Glutamatergic neuron (in vitro differentiated cells): Measurements from ENCODE around the gene TEX19. TPM values are rescaled to one million over a fixed set of nuclear protein-coding genes. Genes with fewer than 3 reads are reported as not detected.
A peak's percentile ranks its signal among the peaks of the same experiment; 100 is the strongest.

Experiments used
- DNase-seq: peaks from one replicate; pipeline ENCODE4 v3.0.0; 2022
- H3K27ac Mint-ChIP-seq: one replicate; pipeline ENCODE4 v1.8.0; 2020; ENCODE audit warnings: mild to moderate bottlenecking, mixed read lengths, inconsistent platforms; ENCODE audit not compliant: unreplicated experiment
- H3K27me3 Mint-ChIP-seq: one replicate; pipeline ENCODE4 v1.8.0; 2020; ENCODE audit warnings: mild to moderate bottlenecking, moderate library complexity, mixed read lengths, inconsistent platforms; ENCODE audit not compliant: unreplicated experiment
- H3K36me3 Mint-ChIP-seq: one replicate; pipeline ENCODE4 v1.8.0; 2020; ENCODE audit warnings: mild to moderate bottlenecking, mixed read lengths, inconsistent platforms; ENCODE audit not compliant: unreplicated experiment
- H3K4me1 Mint-ChIP-seq: one replicate; pipeline ENCODE4 v1.8.0; 2020; ENCODE audit warnings: mild to moderate bottlenecking, low read depth, mixed read lengths, inconsistent platforms; ENCODE audit not compliant: unreplicated experiment
- H3K4me3 Mint-ChIP-seq: one replicate; pipeline ENCODE4 v1.8.0; 2020; ENCODE audit warnings: mild to moderate bottlenecking, mixed read lengths, inconsistent platforms; ENCODE audit not compliant: unreplicated experiment
- H3K9me3 Mint-ChIP-seq: one replicate; pipeline ENCODE4 v1.8.0; 2020; ENCODE audit warnings: mild to moderate bottlenecking, moderate library complexity, mixed read lengths, inconsistent platforms; ENCODE audit not compliant: unreplicated experiment
- CTCF ChIP-seq: fragments of 200-600 bp; sonication (generic); IDR thresholded peaks from one replicate; pipeline ENCODE4 v1.5.0; 2021; ENCODE audit not compliant: partially characterized antibody, unreplicated experiment
- total RNA-seq: library from RNA; stranded (reverse); fragmentation: NEBNext Ultra II Directional; extraction: Animal tissue kit (Norgen Biotek cat#: 25700); gene quantifications from one replicate; pipeline ENCODE4 v1.2.1, GENCODE V29; 2021; ENCODE audit not compliant: unreplicated experiment

Gene TEX19
- total RNA-seq, 1 donor from 2014 or later, result not detected

- H3K27me3 Mint-ChIP-seq, result peaks cover 5% of the 10 kb centered on the region
- H3K36me3 Mint-ChIP-seq, result peaks cover 4% of the 10 kb centered on the region
- no peak for DNase-seq
- TF ChIP-seq CTCF, result no peak
- H3K27ac Mint-ChIP-seq, result peak overlapping the region; percentile 97
- no peak overlapping the region for H3K4me3 Mint-ChIP-seq
- peaks cover 18% of the 10 kb centered on the region for H3K4me1 Mint-ChIP-seq
- peaks cover 8% of the 10 kb centered on the region for H3K9me3 Mint-ChIP-seq
Measured at GRCh38 chr17:82400206-82400605, 41.2 kb downstream of the TEX19 start.

GRCh38 chr17:82400830-82401229 is 41.8 kb downstream of the TEX19 start:
- no peak for TF ChIP-seq CTCF
- Mint-ChIP-seq H3K9me3 (peaks cover 8% of the 10 kb centered on the region), H3K4me3 (no peak overlapping the region), H3K27ac (no peak overlapping the region), H3K27me3 (peaks cover 5% of the 10 kb centered on the region), H3K4me1 (peaks cover 18% of the 10 kb centered on the region), H3K36me3 (peaks cover 4% of the 10 kb centered on the region)
- DNase-seq, result no peak

GRCh38 chr17:82402865-82403264 is 43.8 kb downstream of the TEX19 start:
- Mint-ChIP-seq H3K9me3 (peaks cover 6% of the 10 kb centered on the region), H3K4me1 (peaks cover 17% of the 10 kb centered on the region), H3K27ac (no peak overlapping the region), H3K4me3 (no peak overlapping the region), H3K36me3 (no peaks in the 10 kb centered on the region), H3K27me3 (peaks cover 5% of the 10 kb centered on the region)
- TF ChIP-seq CTCF, result no peak
- no peak for DNase-seq

- no peak for DNase-seq
- peaks cover 3% of the 10 kb centered on the region for H3K27me3 Mint-ChIP-seq
- H3K36me3 Mint-ChIP-seq, result no peaks in the 10 kb centered on the region
- H3K4me1 Mint-ChIP-seq, result peaks cover 20% of the 10 kb centered on the region
- no peak overlapping the region for H3K4me3 Mint-ChIP-seq
- no peak overlapping the region for H3K27ac Mint-ChIP-seq
- no peak for TF ChIP-seq CTCF
- H3K9me3 Mint-ChIP-seq, result peaks cover 6% of the 10 kb centered on the region
Measured at GRCh38 chr17:82403662-82404660, 44.9 kb downstream of the TEX19 start.

- DNase-seq, result no peak
- Mint-ChIP-seq H3K36me3 (no peaks in the 10 kb centered on the region), H3K27ac (no peak overlapping the region), H3K4me3 (no peak overlapping the region), H3K27me3 (peaks cover 1% of the 10 kb centered on the region), H3K9me3 (peaks cover 2% of the 10 kb centered on the region), H3K4me1 (peaks cover 14% of the 10 kb centered on the region)
- TF ChIP-seq CTCF, result no peak
Measured at GRCh38 chr17:82405051-82405450, 46.0 kb downstream of the TEX19 start.
